ENCODE data around the gene ENAH. TPM values are rescaled to one million over a fixed set of nuclear protein-coding genes. Genes with fewer than 3 reads are reported as not detected.

The ENAH gene
- total RNA-seq, 2 experiments from 2014 or later = not detected

DNA sequence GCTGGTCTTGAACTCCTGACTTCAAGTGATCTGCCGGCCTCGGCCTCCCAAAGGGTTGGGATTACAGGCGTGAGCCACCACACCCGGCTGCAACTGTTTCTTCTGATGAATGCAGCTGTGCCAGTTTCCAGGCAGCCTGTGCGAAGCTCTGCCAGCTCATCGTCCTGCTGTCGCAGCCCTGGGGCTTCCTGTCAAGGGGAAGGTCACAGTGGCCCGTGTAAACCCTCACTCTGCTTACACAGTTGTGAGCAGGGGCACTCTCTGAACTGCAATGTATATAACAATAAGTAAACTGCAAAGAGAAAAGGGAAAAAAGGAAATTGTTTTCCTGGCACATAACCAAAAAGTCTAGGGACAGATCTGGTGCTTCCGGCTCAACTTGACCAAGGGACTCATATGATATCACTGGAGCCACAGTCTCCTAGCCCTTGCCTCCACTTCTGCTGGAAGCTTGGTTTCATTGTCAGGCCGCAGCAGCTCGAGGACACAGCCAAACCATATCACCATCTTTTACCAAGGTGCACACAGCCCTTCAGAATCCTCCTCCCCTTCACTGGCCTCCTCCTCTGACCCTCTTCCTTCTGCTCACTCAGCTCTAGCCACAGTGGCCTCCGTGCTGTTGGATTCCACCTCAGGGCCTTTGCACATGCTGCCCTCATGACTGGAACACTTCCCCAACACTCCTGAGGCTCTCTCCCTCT is 202.3 kb downstream of the ENAH start:
- Mint-ChIP-seq H3K4me3 (peak overlapping the region; percentile 8), H3K4me1 (peaks cover 40% of the 10 kb centered on the region), H3K27ac (peak overlapping the region; percentile 75), H3K27me3 (no peaks in the 10 kb centered on the region), H3K9me3 (no peaks in the 10 kb centered on the region), H3K36me3 (peaks cover 3% of the 10 kb centered on the region)
- no peak for DNase-seq
- no peak for ATAC-seq (ENCODE audit: low read depth)
- POLR2A ChIA-PET = interaction anchor here (0.6 to 12.4 kb wide), 3 partner anchors 15 to 23 kb away, joined by 3 to 226 read pairs (median 3); partner anchors contain the start of gene LBR

DNA sequence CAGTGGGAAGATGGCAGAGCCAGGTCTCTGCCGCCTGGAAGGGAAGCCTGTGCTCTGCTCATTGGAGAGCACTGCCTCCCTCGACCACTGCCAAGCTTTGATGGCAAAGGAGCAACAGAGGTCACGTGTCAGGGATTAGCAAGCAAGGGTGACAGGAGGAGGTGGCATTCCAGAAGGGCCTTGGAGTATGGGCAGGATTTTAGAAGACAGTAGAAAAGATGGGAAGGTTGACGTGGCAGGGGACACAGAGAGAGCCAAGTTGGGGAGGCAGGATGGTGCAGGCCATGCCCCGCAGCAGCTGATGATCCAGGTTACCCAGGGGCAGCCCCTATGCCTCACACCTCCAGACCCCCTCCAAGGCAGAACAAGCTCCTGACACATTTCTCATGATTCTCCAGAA is 203.1 kb downstream of the ENAH start:
- H3K4me1 Mint-ChIP-seq = peaks cover 46% of the 10 kb centered on the region
- no peak overlapping the region for H3K27ac Mint-ChIP-seq
- H3K27me3 Mint-ChIP-seq = no peaks in the 10 kb centered on the region
- ATAC-seq (ENCODE audit: low read depth) = no peak
- no peak for DNase-seq
- H3K9me3 Mint-ChIP-seq = no peaks in the 10 kb centered on the region
- peaks cover 3% of the 10 kb centered on the region for H3K36me3 Mint-ChIP-seq
- H3K4me3 Mint-ChIP-seq = no peak overlapping the region
- POLR2A ChIA-PET = interaction anchor here (0.6 to 12.4 kb wide), 2 partner anchors 16 to 22 kb away, joined by 3 to 226 read pairs; partner anchors contain the start of gene LBR

DNA sequence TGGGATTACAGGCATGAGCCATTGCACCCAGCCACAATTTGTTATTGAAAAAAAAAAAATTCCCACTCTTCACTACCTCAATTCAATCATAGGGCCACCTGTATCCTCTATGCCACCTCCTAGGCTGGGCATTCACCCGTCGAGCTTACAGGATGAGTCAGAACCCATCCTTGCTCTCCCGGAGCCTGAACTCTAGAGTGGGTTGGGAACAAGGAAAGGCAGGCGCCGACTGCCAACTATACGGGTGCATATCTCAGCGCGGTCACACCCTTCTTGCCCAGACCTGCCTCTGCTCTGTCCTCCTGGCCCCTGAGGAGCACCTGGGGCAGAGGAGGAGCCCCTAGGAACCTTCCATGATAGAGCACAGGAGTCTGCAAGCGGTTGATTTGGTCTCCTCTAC is 203.7 kb downstream of the ENAH start:
- H3K9me3 Mint-ChIP-seq = no peaks in the 10 kb centered on the region
- peaks cover 3% of the 10 kb centered on the region for H3K36me3 Mint-ChIP-seq
- H3K27me3 Mint-ChIP-seq = no peaks in the 10 kb centered on the region
- peaks cover 47% of the 10 kb centered on the region for H3K4me1 Mint-ChIP-seq
- ATAC-seq (ENCODE audit: low read depth) (no peak), DNase-seq (no peak)
- POLR2A ChIA-PET = interaction anchor here (1.0 to 12.4 kb wide), 2 partner anchors 16 to 21 kb away, joined by 3 to 226 read pairs; no protein-coding TSS in a partner anchor
- no peak overlapping the region for H3K4me3 Mint-ChIP-seq
- no peak overlapping the region for H3K27ac Mint-ChIP-seq

DNA sequence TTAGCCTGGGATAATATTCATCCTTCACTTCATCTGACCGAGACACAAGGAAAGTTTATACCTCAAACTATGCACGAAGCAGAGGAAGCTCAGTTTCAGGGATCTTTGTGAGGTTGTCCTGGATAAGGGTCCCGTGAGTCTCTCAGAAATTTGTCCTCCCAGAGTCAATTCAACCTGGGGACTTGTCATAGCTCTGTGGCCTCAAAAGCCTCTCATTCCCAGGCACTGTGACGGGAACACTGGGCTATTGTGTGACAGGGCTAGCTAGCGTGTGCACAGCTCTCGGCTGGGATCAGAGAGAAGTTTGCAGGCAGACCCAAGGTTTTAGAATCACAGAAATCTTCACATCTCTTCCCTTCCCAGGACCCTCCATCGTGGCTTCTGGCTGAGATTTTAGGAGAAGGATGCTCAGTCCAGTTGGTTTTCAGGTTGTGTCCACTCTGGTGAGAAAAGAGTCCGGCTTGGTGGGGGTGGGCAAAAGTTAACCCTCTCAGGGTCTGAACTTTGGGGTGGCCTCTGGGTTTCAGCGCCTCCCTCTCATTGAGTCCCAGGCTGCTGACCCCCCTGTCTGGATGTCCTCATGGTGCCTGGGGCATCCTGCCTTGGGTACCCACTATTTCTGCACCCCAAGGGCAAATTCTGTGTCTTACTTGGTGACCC is 204.6 kb downstream of the ENAH start:
- no peaks in the 10 kb centered on the region for H3K9me3 Mint-ChIP-seq
- no peak for ATAC-seq (ENCODE audit: low read depth)
- H3K4me3 Mint-ChIP-seq = no peak overlapping the region
- peaks cover 3% of the 10 kb centered on the region for H3K36me3 Mint-ChIP-seq
- DNase-seq = no peak
- no peaks in the 10 kb centered on the region for H3K27me3 Mint-ChIP-seq
- H3K27ac Mint-ChIP-seq = peak overlapping the region; percentile 13
- peaks cover 43% of the 10 kb centered on the region for H3K4me1 Mint-ChIP-seq
- POLR2A ChIA-PET = interaction anchor here (1.0 to 12.4 kb wide), 2 partner anchors 17 to 20 kb away, joined by 3 to 226 read pairs; no protein-coding TSS in a partner anchor

DNA sequence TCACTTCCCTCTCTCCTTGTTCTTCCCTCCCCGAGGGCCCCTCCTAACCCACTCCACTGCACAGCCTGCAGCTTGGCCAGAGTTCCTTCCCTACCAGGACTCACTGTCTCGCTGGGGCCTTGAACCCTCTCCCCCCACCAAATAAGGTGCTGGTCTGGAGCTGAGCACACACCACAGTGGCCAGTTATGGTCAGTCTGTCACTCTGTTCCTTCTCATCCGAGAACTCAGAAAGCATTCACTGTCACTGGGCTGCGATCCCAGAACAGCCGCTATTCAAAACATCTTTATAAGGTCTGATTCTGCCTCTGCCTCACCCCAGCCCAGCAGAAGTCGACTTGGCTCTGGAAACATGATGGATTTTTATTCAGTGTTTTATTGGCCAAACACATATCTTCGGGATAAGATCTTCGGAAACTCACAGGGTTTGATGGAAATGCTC is 205.3 kb downstream of the ENAH start:
- H3K36me3 Mint-ChIP-seq = peaks cover 4% of the 10 kb centered on the region
- no peaks in the 10 kb centered on the region for H3K9me3 Mint-ChIP-seq
- no peak for DNase-seq
- no peak for ATAC-seq (ENCODE audit: low read depth)
- no peak overlapping the region for H3K4me3 Mint-ChIP-seq
- H3K4me1 Mint-ChIP-seq = peaks cover 48% of the 10 kb centered on the region
- no peaks in the 10 kb centered on the region for H3K27me3 Mint-ChIP-seq
- POLR2A ChIA-PET = interaction anchor here (12.4 kb wide), 1 partner anchor 18 kb away, joined by 226 read pairs; no protein-coding TSS in a partner anchor
- peak overlapping the region; percentile 13 for H3K27ac Mint-ChIP-seq

DNA sequence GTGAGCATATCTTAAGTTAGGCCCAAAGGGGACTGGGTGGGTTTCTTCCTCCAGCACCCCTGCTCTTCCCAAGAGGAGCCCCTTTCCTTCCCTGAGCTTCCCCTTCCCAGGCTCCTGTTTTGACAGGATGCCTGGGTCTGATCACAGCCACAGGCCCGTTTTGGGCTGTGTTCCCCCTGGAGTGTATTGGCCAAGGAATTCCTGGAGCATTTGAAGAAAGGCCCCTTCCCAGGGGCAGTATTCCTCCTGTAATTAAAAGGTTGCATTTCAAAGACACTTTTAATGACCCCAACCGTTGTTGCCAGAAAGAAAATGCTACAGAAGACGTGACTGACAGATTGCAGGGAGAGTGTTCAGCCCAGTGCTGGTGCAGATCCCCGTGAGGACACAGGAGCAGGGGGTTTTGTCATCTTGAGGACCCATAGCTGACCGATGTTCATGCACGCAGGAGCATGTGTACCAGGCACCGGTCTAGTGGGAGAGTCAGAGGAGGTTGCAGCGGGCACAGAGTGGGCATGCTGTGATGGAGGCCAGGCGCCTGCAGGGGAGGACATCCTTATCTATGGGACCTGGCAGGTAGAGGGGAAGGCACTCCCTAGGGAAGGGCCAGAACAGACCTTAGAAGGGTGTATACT is 205.8 kb downstream of the ENAH start:
- POLR2A ChIA-PET = interaction anchor here (9.4 to 12.4 kb wide), 2 partner anchors 18 kb away, joined by 203 to 226 read pairs; partner anchors contain the start of gene LBR
- Mint-ChIP-seq H3K4me3 (no peak overlapping the region), H3K36me3 (peaks cover 4% of the 10 kb centered on the region), H3K4me1 (peaks cover 52% of the 10 kb centered on the region), H3K9me3 (no peaks in the 10 kb centered on the region), H3K27ac (peak overlapping the region; percentile 44), H3K27me3 (no peaks in the 10 kb centered on the region)
- ATAC-seq (ENCODE audit: low read depth) (no peak), DNase-seq (no peak)

DNA sequence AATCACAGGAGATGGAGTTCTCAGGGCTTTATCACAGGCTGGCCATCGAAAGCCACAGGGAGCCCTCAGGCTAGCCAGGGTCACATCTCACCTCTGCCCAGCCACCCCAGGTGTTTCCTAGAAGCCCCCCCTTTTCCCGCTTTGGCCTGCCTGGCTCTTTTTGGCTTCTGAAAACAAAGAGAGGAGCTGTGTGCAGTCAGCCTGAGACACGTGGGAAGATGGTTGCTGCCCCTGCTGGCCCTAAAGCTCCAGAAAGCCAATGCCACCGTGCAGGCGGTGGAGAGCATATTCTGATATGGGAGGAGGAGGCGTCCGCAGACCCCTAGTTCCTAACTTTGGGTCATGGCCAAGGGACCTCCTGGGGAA is 206.3 kb downstream of the ENAH start:
- ATAC-seq (ENCODE audit: low read depth) (no peak), DNase-seq (no peak)
- no peak overlapping the region for H3K27ac Mint-ChIP-seq

DNA sequence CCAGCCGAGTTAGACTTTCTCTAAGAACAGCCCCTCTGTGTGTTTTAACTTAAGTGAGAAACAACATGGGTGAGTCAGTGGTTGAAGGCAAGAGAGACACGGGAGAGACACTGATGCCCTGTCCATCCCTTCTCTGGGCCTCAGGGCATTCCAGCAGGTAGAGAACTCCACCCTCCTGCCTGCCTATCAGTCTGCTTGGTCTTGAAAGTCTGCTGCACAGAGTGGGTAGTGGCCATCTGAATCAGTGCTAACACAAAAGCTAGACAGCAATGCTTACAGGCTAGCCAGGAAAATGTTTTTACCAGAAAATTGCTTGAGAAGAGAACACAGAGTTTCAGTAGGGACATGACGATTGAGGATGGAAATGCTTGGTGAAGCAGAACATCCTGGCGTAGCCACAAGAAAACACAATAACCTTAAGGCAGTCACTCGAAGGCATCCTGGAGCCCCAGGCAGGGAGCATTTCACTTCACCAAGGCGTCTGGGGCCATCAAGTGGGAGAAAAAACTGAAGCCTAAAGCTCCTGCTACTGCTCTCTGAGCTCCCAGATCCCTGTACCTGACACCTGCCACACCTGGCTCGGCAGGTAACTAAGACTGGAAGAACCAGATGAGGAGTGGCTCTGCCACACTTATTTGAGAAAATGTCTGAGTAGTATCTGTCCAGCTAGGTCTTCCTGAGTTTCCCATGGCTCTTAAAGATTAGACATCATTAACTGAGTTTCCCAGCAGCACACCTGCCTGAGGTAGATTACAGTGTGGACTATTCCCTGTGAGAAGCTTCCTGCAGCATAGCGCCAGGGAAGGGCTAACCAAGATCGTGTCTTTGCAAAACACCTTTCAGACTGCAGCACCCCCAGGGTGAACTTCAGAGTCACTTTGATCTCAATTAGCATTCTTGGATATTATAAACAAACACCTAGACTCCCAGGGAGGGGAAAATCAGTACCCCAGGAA is 207.0 kb downstream of the ENAH start:
- peaks cover 2% of the 10 kb centered on the region for H3K36me3 Mint-ChIP-seq
- peak overlapping the region; percentile 86 for H3K27ac Mint-ChIP-seq
- POLR2A ChIA-PET = interaction anchor here (1.1 to 12.4 kb wide), 7 partner anchors 9 to 617 kb away, joined by 3 to 226 read pairs (median 9); partner anchors contain the start of genes H3-3A, LBR, SDE2 and SRP9
- H3K27me3 Mint-ChIP-seq = no peaks in the 10 kb centered on the region
- H3K4me1 Mint-ChIP-seq = peaks cover 60% of the 10 kb centered on the region
- ATAC-seq (ENCODE audit: low read depth) = no peak
- peak overlapping the region; percentile 58 for H3K4me3 Mint-ChIP-seq
- no peak for DNase-seq
- H3K9me3 Mint-ChIP-seq = no peaks in the 10 kb centered on the region

More for the DNA sequence above, 206.3 kb downstream of the ENAH start:
- Mint-ChIP-seq H3K4me1 (peaks cover 57% of the 10 kb centered on the region), H3K36me3 (peaks cover 4% of the 10 kb centered on the region), H3K4me3 (peak overlapping the region; percentile 58), H3K9me3 (no peaks in the 10 kb centered on the region), H3K27me3 (no peaks in the 10 kb centered on the region)
- POLR2A ChIA-PET = interaction anchor here (1.1 to 12.4 kb wide), 4 partner anchors 18 to 616 kb away, joined by 4 to 226 read pairs (median 106); partner anchors contain the start of genes H3-3A, LBR and SDE2

DNA sequence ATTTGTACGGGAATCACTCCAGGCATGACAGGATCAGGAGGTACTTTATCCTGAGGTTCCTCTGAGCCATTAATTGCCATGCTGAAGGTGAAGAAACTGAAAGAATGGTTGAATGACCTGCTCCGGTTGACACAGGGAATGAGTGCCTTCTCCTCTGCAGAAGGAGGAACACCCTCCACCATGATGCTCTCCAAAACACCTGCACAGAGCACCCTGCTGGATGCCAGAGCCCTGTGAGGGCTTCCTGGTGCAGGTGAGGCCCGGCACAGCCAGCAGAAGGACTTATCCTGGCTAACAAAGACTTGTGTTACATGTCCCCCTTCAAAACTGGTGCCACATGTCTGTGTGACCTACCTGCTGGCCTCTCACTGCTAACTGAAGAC is 210.8 kb downstream of the ENAH start:
- Mint-ChIP-seq H3K27me3 (no peaks in the 10 kb centered on the region), H3K4me1 (peaks cover 52% of the 10 kb centered on the region)

DNA sequence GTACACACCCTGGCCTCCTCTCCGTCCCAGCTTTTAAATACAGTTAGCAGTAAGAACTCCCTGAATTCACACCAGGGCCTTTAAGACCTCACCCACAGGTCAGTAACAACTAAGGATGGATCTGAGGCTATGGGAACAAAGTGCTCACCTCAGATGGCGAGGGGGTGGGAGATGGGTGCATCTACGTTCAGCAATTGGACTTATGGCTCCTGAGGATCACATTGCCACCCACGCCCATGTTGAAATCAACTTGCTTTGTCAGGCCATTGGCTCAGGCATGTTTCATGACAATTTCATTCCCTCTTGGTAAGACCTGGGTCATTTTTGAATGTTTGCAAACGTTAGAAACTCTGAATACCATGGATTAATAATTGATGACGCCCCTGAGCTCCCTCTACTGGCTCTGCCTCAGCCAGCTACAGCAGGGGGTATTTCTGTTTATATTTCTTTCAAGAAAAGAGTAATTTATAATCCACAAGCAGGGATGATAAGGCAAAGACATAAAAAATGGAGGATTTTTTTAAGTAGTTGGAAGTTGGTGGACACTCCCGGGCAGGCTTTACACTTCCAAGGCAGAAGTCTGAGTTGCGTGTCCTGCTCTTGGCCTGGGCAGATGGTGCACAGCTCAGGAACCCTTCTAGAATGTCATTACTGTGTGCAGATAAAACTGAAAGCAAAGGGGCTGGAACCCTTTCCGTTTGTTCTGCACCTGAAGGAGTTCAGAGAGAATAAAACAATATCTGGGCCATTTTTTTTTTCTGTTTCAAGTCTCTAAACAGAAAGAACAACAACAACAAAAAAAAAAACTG is 211.4 kb downstream of the ENAH start:
- DNase-seq (no peak), ATAC-seq (ENCODE audit: low read depth) (no peak)
- POLR2A ChIA-PET = interaction anchor here (0.7 to 12.4 kb wide), 4 partner anchors 12 to 621 kb away, joined by 4 to 226 read pairs (median 104); partner anchors contain the start of genes H3-3A and LBR
- Mint-ChIP-seq H3K36me3 (peaks cover 2% of the 10 kb centered on the region), H3K27ac (peak overlapping the region; percentile 84), H3K4me1 (peaks cover 51% of the 10 kb centered on the region), H3K4me3 (peak overlapping the region; percentile 74), H3K27me3 (no peaks in the 10 kb centered on the region), H3K9me3 (no peaks in the 10 kb centered on the region)

More for the DNA sequence above, 210.8 kb downstream of the ENAH start:
- ATAC-seq (ENCODE audit: low read depth) = no peak
- no peak for DNase-seq
- peaks cover 2% of the 10 kb centered on the region for H3K36me3 Mint-ChIP-seq
- H3K9me3 Mint-ChIP-seq = no peaks in the 10 kb centered on the region
- H3K4me3 Mint-ChIP-seq = peak overlapping the region; percentile 74
- peak overlapping the region; percentile 84 for H3K27ac Mint-ChIP-seq
- POLR2A ChIA-PET = interaction anchor here (0.6 to 12.4 kb wide), 4 partner anchors 13 to 439 kb away, joined by 3 to 226 read pairs (median 104); partner anchors contain the start of gene LBR

DNA sequence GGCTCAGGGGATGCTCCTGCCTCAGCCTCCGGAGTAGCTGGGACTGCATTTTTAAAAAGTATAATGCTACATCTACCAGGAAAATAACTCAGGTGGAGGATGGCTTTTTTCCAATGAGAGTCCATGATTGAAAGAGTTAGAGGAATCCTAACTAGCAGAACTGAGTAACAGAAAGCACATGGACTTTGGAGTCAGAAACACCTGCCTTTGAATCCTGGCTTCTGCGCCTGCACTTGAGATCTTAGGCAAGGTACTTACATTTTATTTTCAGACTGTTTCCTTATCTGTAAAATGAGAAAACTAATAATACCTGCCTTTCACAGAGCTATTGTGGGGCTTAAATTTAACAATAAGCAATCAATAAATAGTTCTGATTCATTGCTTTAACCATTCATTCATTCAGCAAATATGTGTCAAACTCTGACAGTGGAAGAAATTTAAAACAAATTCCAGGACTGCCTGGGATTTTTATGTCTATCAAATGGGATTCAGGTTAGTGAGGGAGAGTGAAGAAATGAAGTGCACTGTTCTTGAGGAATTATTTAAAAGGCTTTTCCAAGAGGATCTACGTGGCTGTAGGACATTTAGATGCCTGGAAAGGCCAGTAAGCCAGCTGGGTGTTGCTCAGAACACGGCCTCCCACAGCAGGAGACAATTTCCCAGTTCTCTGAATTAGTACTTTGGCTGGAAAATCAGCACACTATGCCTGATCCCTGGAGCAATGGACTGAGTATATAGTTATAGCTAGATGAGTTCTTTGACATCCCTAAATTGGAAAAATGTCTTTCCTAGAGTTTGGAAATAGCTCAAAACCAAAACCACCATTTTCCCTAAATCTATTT is 212.3 kb downstream of the ENAH start:
- ATAC-seq (ENCODE audit: low read depth) (no peak), DNase-seq (no peak)
- POLR2A ChIA-PET = interaction anchor here (0.7 to 12.4 kb wide), 4 partner anchors 12 to 1031 kb away, joined by 4 to 226 read pairs (median 104); partner anchors contain the start of genes H3-3A and LBR
- Mint-ChIP-seq H3K9me3 (no peaks in the 10 kb centered on the region), H3K27ac (no peak overlapping the region), H3K4me3 (no peak overlapping the region), H3K27me3 (peaks cover 4% of the 10 kb centered on the region), H3K4me1 (peaks cover 46% of the 10 kb centered on the region), H3K36me3 (peaks cover 3% of the 10 kb centered on the region)

Measured in activated naive CD8-positive, alpha-beta T cell treated with anti-CD3 and anti-CD28 coated beads, Interleukin-2, amount 10 ng/mL, durations not matched to agents 7 days and 5 days (primary cell).